NOMO-1 treated with dmso at 0.1 percent for 144 hours (cell line): ENCODE data around the gene GNG3.
"Not testable (repeated sequence)": the region's sequence is repeated elsewhere in the genome, so short reads cannot be mapped to it uniquely, and the experiment has no call there.

ENCODE experiments used
- DNase-seq: peaks from one replicate; lab custom pipeline; 2025; ENCODE audit not compliant: unreplicated experiment; lab: John Stamatoyannopoulos, UW

GNG3 gene

DNA sequence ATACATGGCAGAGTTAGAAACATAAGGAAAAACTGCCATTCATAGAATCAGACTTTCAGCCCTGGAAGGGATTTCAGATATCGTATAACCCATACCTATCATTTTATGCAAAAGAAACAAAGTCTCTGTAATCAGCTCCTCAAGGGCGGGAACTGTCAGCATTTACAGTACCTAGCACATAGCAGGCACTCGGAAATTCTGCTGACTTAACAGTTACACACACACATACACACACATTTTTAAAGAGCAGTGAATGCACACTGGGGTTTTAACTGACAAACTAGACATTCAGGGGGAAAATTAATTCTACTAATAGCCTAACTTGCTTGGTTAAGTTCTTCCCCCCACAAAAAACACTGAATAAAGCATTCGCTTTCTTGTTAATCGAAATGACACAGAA is 8.7 kb downstream of the GNG3 start:
- no peak for DNase-seq

DNA sequence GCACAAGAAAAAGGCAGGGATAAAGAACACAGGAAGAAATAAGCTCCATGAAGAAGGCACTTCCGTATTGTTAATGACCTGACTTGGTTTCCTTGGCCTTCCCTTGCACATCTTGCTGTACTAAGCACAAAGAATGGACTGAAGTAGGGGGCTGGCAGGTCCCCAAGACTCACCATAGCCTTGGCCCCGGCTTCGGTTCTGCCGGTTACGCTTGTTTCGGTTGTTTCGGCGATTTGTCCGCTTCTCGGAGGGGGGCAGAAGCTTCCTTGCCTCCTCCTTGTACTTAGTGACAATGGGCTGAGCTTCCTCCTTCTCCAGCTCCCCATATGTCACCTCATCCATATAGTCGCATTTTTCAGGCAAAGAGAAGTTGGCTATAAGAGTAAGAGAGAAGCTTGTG is 9.3 kb downstream of the GNG3 start:
- no peak for DNase-seq

DNA sequence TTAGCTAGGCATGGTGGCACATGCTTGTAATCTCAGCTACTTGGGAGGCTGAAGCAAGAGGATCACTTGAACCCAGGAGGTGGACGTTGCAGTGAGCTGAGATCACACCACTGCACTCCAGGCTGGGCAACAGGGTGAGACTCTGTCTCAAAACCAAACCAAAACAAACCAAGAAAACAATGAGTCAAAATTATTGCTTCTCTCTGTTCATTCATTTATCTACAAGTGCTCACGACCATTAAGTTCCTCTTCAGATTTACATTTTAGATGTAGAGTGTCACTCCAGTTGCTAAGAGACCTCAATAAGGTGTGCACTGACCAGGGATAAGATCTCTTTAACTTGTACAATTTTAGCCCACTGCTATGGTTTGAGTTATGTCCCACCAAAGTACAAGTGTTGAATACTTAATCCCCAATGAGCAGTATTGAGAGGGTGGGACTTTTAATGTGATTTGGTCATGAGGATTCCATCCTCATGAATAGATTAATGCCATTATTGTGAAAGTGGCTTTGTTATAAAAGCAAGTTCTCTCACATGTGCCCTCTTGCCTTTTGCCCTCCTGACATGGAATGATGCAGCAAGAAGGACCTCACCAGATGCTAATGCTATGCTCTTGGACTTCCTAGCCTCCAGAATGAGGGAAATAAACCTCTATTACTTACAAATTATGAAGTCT is 12.0 kb downstream of the GNG3 start:
- DNase-seq = no peak

DNA sequence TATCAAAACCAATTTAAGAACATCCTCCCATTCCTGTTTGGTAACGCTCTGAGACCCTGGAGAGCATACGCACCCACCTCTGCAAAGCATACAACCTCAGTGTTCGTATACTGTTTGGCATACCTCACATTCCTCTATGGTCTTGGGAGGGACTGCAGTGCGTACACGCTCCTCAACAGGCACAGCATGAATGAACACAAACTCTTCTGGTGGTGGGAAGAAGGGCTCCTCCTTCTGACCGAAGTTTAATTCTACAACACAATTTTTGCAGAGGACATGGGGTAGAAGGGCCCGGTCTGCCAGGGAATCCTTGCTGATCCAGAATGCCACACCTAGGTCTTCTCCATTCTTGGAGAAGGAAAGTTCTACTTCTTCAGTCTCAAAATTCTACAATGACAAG is 14.5 kb downstream of the GNG3 start:
- DNase-seq = no peak

DNA sequence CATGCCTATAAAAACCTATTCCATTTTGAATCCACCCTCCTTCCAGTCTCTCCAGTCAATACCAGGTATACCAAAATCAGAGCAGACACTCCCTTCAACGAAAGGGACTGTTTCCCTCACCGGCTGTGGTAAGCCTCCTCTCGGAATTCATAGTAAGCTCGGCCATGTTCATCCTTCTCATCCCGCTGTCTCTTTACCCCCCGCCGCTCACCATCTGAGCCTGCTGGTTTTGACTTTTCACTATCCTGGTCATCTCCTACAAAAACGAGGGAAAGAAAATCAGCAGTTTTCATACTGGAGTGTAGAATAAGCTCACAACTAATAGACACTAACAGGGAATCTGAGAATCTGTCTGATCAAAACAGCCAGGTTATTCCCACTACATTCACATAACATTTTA is 16.7 kb downstream of the GNG3 start:
- no peak for DNase-seq

DNA sequence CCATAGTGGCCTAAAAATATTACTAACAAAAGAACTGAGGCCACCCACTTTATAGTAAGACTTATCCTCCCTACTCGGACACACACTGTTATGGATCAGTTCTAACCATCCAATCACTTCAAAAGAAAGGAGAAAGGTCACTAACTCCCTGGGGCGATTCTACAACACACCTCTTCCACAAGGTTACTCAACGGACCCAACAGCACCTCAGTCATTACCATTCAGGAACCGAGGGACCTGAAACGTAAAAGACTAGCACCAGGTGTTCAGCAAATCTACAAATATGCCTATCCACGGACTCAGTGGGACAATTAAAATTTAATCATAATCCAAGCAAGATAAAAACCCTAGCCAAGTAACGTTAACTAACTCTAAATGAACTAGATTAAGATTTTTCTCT is 18.2 kb downstream of the GNG3 start:
- DNase-seq = no peak

DNA sequence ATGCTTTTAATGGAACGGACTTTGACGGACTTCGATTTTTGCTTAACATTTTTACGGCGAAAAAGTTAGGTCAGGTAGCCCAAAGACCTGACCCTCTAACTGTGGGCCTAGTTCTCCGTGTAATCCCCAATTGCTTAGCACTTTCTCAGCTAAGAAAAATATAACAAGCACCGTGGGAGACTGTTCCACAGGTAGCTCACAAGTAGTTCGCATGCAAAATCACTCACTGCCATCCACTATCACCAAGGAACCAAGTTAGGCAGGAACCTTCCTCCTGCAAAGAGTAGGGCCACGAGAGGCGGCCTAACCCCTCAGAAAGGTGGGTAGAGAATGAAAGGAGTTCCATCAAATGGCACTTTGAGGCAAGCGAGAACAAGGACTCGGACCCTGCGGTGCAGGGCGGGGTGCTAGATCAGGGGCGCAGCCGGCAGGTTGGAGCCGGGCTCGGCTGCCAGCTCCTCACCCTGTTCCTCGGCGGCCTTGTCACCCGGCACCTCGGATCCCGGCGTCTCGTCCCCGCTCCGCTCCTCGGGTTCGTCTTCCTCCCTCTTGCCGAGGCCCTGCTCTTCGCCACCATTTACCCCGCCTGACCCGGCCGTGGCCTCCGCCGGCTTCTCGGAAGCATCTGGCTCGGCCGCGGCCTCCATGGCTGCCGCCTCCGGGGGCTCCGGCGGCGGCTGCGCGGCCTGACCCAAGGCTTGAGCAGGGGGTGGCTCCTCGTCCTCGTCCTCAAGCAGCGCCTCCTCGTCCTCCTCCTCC is 18.9 kb downstream of the GNG3 start:
- no peak for DNase-seq

DNA sequence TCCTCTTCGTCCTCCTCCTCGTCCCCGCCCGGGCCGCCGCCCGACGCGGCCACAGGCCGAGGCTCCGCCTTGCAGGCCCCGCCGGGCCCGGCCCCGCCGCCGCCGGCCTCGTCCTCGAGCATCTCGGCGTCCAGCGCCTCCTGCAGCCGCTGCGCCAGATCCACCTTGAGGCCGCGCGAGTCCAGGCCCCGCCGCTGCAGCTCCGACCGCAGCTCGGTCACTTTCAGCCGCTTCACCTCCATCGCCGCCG is 19.4 kb downstream of the GNG3 start:
- no peak for DNase-seq

DNA sequence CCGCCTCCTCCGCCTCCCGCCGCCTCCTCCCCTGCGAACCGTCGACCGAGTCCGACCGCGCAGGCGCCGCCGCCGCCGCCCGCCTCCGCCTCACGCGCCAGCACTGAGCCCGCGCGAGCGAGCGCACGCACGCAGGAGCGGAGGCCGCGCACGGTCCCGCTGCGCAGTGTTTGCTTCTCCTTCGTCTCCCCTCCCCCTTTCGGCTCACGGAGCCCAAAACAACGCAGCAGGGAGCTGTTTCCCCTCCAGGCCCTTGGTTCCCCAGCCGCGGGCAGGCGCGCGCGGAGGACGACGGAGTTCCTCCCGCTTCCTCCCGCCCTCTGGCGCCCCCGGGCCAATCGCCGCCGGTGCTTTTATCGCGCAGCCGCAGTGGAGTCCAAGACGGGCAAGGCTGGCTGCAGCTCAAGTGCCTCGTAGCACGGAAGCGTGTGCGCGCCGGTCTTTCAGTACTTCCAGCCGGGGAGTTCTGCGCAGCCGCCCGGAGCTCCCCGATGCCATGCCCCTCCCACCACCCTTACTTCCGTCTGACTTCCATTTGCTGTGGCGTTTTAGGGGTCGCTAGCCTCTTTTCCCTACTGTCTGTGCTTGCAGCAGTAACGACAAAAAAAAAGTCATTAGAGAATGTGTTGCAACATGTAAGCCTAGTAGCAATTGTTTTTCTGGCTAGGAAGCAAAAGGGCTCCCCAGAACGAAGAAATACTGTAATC is 19.8 kb downstream of the GNG3 start, which contains the start of gene HNRNPUL2:
HNRNPUL2 (minus strand) TSS at position 293 of the 707 bp plus-strand sequence. CDS start 301 bp downstream, outside the sequence.
- DNase-seq = peak; percentile 99

DNA sequence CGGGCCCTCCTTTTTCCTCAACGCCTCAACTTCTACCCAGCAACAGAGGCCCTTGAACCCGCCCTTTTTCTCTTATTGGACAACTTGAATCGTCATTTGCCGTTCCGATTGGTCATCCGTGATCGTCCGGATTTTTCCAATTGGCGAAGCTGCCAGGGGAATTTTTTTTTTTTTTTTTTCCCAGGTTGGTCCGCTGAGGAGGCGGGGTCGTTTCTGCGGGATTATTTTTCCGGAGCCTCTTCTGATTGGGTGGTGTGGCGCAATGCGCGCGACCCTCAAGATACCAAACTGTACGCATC is 20.3 kb downstream of the GNG3 start:
- DNase-seq = peak; percentile 98

DNA sequence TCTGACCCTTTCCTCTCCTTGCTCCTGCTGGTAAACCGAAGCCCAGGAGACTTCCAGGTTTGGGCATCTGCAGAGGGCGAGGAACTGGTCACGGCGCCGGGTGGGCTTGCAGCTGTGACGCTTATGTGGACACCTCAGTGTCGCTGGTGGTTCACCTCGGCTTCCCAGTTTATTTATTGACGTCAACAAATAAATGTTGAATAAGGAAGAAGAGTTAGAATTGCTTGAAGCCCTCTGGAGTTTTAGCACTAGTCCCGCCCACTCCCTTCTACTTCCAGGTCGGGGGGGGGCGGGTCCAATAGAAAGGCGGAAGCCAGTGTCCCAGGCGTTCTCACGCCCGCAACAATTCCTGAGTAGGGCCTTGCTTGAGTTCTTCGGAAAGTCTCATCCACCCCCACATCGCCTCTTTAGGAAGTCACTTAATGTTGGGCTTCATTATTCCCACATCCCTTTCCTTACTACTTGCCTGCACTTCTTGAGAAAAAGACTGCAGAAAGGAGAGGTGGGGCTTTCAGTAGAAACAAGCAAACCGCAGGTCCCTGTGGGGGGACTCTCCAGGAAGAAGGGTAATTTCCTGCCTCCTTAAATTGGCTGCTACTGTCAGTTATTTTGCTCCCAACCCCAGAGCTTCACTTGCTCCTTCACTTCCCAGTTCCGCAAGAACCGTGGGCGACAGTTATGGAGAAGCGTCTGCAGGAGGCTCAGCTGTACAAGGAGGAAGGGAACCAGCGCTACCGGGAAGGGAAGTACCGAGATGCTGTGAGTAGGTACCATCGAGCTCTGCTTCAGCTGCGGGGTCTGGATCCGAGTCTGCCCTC is 20.9 kb downstream of the GNG3 start, which contains the start of gene TTC9C:
TTC9C (plus strand) TSS at position 316 of the 818 bp plus-strand sequence; CDS start at position 679, 363 bp downstream.
- DNase-seq = peak; percentile 86

DNA sequence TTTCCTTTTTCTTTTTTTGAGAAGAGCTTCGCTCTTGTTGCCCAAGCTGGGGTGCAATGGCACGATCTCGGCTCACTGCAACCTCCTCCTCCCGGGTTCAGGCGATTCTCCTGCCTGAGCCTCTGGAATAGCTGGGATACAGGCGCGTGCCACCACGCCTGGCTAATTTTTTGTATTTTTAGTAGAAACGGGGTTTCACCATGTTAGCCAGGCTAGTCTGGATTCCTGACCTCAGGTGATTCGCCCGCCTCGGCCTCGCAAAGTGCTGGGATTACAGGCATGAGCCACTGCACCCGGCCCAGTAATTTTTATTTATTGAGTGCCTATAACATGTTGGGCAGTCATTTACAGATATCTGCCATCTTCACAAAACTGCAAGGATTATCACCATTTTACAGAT is 22.6 kb downstream of the GNG3 start:
- DNase-seq = not testable (repeated sequence)

DNA sequence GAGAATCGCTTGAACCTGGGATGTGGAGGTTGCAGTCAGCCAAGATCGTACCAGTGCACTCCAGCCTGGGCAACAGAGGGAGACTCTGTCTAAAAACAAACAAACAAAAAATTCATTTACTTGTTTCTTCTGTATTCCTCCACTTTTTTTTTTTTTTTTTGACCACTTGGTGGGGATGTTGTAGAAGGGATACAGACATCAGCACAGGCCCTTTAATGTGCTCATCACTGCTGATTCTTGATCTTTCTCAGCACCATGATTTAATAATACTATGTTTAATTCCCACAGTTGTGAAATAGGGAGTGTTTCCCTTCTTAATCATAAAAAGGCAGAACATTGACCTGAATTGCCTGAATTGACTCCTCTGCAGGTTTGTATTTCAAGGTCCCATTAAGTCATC is 25.4 kb downstream of the GNG3 start:
- DNase-seq = no peak

DNA sequence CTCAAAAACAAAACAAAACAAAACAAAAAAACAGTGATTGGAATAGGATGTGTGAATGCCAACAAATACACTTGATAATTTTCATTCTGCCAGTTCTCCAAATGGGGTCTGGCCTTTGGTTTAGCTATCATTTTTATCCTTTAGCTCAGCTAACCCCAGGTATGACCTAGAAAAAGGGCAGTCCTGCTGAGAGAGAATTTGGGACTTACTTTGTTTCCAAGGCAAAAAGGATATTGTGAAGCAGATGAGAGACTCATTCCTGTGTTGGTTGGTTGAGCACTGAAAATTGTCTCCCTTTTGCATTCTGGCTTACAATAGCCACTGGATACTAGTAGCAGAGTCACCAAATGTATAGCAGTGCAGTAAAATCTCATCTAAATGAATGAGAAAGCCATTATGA is 29.7 kb downstream of the GNG3 start:
- no peak for DNase-seq

DNA sequence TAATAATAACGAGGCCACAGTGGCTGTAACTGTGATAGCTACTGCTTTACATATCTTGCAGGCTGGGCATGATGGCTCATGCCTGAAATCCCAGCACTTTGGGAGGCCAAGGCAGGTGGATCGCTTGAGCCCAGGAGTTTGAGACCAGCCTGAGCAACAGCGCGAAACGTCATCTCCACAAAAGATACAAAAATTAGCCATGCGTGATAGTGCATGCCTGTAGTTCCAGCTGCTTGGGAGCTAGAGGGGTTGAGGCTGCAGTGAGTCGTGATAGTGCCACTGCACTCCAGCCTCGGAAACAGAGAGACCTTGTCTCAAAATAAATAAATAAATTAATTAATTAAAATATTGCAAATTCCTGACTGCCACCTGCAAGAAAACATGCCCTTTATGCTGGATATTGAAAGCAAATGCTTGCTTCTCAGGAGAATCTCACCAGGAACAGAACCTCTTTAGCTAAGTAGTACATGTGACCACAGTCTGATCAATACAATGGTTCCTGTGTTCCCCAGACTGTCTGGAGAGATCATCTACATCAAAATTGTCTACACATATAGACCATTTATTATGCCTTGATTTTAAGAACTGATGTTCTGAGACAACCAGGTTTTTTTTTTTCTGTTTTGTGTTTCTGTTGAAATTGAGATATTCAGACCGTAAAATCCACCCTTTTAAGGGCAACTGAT is 40.1 kb downstream of the GNG3 start:
- no peak for DNase-seq

DNA sequence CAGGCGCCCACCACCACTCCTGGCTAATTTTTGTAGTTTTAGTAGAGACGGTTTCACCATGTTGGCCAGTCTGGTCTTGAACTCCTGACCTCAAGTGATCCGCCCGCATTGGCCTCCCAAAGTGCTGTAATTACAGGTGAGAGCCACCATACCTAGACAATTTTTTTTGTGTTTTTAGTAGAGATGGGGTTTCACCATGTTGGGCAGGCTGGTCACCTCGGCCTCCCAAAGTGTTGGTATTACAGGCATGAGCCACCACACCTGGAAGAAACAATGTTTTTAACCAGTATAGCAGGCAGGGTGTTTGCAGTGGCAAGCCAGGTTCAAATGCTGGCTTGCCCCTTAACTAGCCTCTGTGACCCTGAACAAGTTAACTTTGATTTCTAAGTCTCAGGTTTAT is 42.5 kb downstream of the GNG3 start:
- DNase-seq = not testable (repeated sequence)

DNA sequence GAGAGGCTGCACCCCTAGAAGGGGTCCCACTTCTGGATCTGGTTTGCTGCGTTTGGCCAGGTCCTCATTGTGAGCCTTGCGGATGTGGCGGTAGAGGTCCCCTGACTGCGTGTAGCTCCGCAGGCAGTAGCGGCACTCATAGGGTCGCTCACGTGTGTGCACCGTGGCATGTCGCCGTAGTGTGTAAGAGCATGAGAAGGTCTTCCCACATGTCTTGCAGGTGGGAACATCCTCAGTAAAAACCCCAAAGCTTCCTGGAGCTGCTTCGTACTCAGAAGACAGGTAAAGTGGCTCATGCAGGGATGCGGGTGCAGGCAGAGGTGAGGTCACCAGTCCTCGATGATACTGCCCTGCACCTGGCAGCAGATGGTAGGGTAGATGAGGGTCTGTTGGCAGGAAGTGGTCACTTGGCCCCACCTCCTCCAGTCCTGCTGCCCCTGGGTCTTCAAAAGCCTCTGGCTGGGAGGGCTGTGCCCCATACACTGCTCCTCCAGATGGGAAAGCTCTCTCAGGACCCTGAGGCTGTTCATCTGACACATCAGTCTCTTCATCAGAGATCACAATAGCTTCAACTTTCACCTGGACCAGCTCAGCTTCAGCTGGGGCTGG is 44.8 kb downstream of the GNG3 start:
- no peak for DNase-seq

DNA sequence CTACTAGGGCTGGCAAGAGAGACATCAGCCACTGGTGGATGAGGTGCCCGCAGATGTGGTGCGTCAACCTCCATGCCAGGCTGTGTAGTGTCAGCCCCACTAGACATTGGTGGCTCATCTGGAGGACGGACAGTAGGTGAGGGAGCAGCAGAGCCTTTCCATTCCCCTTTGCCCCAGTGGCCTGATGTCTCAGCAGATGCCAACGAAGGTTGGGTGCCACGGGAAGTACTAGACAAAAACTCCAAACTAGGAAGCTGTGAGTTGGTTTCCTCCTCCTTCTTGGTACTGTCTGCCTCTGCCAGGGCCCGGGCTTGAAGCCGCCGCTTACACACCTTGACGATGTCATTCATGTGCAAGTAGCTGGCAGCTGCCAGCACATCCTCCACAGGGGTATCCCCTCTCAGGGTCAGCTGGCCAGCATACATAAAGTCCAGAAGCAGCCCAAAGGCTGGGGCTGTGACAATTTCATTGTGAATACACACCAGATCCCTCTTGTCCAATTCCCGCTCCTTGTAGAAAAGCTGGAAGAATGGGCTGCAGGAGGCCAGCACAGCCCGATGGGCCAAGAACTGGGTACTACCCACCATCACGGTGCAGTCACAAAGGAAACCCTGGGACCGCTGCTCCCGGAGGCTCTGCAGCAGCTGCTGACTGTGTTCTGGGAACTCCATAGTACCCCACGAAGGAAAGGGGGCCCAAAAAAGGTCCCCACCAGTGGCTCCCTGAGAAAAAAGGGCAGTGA is 45.7 kb downstream of the GNG3 start:
- DNase-seq = no peak

DNA sequence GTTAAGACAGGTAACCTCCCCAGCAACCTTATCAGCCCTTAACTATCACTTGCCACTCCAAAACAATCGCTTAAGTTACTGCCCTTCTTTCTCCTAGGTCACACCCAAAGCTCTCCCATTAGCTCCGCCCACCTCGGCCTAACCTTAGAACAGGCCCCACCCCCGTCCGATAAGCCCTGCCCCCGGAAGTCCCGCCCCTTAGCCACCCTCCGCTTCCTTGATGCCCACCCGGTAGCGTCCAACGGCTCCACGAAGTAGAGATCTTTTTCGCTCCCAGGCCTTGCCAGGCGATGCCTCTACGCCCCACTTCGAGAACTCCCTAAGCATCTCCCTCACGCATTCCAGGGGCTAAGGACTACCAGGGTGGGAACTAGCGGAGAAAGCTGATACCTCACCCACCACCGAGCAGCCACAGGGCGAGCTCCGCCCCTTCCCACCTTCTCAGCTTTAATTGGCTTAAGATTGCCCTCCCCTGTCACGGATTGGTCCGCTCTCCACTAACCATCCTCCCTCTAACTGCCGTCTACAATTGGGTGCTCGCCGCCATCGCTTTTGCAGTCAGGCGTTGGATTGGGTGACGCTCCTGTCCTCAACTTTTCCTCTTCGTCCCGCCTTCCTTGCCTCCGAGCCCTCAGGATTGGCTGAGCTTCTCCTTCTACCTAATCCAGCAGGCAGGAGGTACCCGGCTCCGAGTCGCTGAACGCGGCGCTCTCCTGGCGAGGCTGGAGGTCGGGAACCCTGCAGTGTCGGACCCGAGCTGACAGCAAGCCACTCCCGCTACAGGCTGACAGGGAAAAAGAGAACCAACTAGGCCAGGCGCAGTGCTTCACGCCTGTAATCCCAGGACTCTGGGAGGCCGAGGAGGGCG is 46.5 kb downstream of the GNG3 start, which contains the start of gene ZBTB3:
ZBTB3 (minus strand) TSS at position 425 of the 868 bp plus-strand sequence. CDS start 496 bp downstream, outside the sequence.
- peak; percentile 100 for DNase-seq
